ENCODE data around the gene SLC25A45.
A peak's percentile ranks its signal among the peaks of the same experiment; 100 is the strongest.

The SLC25A45 gene

GRCh38 chr11:65402790-65403189 lies 20.3 kb upstream of the SLC25A45 start:
- DNase-seq, result no peak

- no peak for DNase-seq
Observed at GRCh38 chr11:65401803-65402248, 19.4 kb upstream of the SLC25A45 start.

GRCh38 chr11:65401073-65401802 lies 18.8 kb upstream of the SLC25A45 start:
- DNase-seq, result no peak

GRCh38 chr11:65400307-65401072 lies 18.0 kb upstream of the SLC25A45 start:
- DNase-seq, result no peak

- no peak for DNase-seq
Observed at GRCh38 chr11:65399845-65400244, 17.4 kb upstream of the SLC25A45 start.

GRCh38 chr11:65399249-65399648 lies 16.8 kb upstream of the SLC25A45 start:
- DNase-seq, result no peak

GRCh38 chr11:65398362-65398910 lies 16.0 kb upstream of the SLC25A45 start:
- no peak for DNase-seq

GRCh38 chr11:65396769-65397745 lies 14.6 kb upstream of the SLC25A45 start:
- DNase-seq, result no peak

- DNase-seq, result no peak
Observed at GRCh38 chr11:65395961-65396530, 13.6 kb upstream of the SLC25A45 start.

- DNase-seq, result no peak
Observed at GRCh38 chr11:65394125-65394536, 11.7 kb upstream of the SLC25A45 start.

- DNase-seq, result no peak
Observed at GRCh38 chr11:65393513-65394079, 11.2 kb upstream of the SLC25A45 start.

- DNase-seq, result no peak
Observed at GRCh38 chr11:65392899-65393298, 10.5 kb upstream of the SLC25A45 start.

- no peak for DNase-seq
Observed at GRCh38 chr11:65392186-65392829, 9.9 kb upstream of the SLC25A45 start.

- no peak for DNase-seq
Observed at GRCh38 chr11:65390996-65391395, 8.6 kb upstream of the SLC25A45 start.

GRCh38 chr11:65390099-65390941 lies 7.9 kb upstream of the SLC25A45 start:
- DNase-seq, result no peak

- no peak for DNase-seq
Observed at GRCh38 chr11:65389294-65389980, 7.0 kb upstream of the SLC25A45 start.

GRCh38 chr11:65388731-65389130 lies 6.3 kb upstream of the SLC25A45 start:
- no peak for DNase-seq

GRCh38 chr11:65386307-65387140 lies 4.1 kb upstream of the SLC25A45 start, which contains the start of gene FRMD8:
TSS of gene FRMD8 (plus strand) at chr11:65386637. CDS start at chr11:65387037, 400 bp downstream.
- peak; percentile 91 for DNase-seq

Data from activated CD4-positive, CD25-positive, alpha-beta regulatory T cell treated with anti-CD3 and anti-CD28 coated beads, Interleukin-2, amount 50 U/mL, for 72 hours (primary cell).